Kasumi-1 (cell line): Measurements from ENCODE around the gene UBA5.
A peak's percentile ranks its signal among the peaks of the same experiment; 100 is the strongest.
"Not testable (repeated sequence)": the region's sequence is repeated elsewhere in the genome, so short reads cannot be mapped to it uniquely, and the experiment has no call there.

Source experiments
- DNase-seq, 2 experiments: peaks; one replicate each; lab custom pipeline; 2025; lab: John Stamatoyannopoulos, UW

UBA5 gene

DNA sequence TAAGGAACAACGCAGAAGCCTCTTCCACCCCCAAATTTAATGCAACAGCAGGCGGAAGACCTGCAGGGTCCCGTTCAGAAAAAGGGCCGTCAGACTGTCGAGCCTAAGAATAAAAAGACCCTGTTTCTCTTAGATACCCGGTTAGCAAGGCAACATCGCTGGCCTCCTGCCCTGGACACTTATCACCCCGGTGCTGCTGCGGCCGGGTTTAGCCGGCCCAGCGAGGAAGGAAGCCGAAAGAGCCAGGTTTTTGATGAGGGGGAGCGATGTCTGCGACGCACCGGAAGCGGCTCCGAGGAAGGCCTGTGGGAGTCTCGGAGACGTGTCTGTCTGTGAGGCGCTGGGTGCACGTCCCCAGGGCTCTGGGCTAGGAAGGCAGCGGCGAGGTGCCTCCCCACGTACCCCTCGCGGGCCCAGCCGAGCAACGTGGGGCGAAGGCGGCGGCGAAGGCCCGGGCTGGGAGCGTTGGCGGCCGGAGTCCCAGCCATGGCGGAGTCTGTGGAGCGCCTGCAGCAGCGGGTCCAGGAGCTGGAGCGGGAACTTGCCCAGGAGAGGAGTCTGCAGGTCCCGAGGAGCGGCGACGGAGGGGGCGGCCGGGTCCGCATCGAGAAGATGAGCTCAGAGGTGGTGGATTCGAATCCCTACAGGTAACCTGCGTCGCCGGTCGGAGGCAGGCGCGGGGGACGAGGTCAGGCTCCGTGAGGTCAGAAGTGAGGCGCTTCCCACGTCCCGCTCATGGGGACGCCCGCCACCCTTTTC lies at the start of gene UBA5:
Gene UBA5 (plus strand): TSS at position 278 of the 759 bp plus-strand sequence. CDS start 209 bp downstream, at position 487.
- DNase-seq: peak; percentile 71 to 79

GRCh38 chr3:132615301-132615700 lies 44.8 kb upstream of the UBA5 start:
- not testable (repeated sequence) for DNase-seq

DNA sequence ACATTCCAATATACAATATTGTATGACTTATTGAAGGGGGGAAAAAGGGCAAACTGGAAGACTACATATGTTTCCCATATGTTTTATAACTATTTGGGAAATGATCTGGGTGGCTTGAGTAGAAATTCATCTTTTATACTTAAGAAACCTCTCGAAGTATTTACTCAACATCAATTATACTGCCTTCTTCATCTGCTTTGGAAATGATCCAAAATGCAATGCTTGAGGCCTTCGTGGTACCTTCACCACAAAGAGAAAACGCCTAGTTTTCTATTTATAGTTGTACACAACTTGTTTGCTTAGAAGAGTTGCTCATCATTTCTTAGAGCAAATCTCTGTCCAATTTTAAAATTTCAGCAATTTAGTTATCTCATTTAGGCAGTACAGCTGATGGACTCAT lies 44.2 kb upstream of the UBA5 start:
- no peak for DNase-seq

DNA sequence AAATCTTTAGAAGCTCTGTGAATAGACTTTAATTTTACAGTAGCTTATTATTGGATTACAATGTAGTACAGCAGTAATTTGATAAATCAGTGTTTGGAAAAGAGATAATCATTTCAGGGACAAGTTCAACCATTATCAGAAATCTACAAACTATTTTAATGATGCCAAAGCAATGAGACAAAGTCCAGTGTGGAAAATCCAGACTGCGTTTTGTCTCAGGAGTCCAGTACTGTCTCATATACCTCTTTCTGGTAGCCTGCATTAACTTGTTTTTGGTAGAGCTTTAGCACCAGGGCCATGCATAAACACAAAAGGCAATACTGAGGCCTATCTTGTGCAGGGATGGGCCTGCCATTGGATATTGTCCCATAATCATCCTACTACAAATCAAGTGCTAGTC lies 43.3 kb upstream of the UBA5 start:
- no peak for DNase-seq

DNA sequence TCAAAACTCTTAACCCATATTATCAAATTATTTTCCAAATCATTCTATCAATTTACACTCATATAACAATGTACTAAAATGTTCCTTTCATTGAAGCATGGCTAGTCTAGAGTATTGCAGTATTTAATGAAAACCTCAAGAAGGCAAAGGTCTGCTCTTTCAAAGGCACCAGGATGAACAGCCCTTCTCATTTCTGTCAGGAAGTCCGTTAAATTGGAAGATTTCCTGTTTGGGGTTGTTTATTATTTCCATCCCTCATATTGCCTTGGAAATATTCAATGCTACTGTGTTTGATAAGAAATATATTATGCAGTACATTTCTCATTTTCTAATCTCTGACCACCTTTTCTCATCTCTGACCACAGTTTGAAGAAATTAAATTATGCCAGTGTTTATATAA lies 38.0 kb upstream of the UBA5 start:
- DNase-seq: peak in 1 of 2 experiments; percentile 19

DNA sequence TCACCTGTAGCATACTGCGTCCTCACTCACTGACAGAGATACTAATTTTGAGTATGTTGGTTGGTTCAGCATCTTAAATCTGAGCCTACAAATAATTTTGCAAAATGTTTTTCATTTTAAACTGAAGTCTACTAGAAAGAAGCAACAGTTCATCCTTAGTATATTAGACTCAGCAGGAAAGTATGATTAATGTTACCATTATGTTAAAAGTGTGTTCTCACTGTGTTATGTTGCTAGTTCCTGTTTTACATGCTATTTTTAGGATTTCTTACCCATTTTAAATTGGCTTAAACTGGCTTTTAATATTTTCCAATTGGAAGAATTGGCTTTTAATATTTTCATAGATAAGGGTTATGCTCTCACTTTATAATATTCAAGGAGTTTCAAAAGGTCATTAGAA lies 37.4 kb upstream of the UBA5 start:
- DNase-seq: peak in 1 of 2 experiments; percentile 18

DNA sequence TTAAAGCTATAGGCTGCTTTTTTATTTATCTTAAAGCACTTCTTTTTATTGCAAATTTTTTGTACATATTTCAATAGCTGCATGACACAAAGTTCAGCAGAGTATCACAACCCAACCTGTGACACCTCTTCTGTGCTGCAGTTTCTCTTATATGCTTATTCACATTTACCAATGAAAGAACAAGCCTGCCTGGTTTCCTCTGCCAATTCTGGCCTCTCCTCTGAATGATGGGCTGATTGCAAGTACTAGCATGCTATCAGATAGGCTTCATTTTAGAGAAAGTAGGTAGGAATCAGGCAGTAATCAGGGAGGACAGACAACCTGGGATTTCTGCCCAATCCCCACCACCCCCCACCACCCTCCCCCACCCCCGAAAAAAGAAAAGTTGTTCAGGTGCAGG lies 36.5 kb upstream of the UBA5 start:
- DNase-seq: no peak

DNA sequence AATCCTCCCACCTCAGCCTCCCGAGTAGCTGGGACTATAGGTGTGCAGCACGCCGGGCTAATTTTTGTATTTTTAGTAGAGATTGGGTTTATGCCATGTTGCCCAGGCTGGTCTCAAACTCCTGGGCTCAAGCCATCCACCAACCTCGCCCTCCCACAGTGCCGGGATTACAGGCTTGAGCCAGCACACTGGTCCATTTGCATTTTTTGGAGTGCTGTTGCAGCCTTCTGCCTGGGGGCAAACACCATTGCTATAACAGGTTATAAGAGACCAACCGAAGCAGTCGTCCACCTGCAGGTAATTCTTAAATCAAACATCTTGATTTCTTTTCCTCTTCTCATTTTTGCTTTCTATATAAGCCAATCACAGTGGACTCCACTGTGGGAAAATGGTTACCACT lies 35.3 kb upstream of the UBA5 start:
- no peak for DNase-seq

DNA sequence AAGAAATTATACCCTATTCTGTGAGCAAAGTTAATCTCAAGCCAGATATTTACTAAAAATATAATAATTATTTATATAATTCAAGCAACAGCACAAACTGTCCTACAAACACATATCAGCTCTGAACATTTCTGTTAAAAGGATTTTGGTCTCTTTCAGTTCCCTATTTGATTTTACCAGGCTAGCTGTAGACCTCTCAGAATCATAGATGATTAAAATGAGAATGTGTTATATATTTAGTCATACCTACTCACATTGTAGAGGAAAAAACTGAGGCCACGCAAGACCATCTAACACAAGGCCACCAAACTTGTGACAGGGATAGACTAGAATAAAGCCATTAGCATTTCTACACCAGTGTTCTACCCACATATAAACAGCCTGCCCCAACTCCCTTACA lies 34.5 kb upstream of the UBA5 start:
- DNase-seq: no peak

GRCh38 chr3:132626955-132627354 lies 33.2 kb upstream of the UBA5 start:
- no peak for DNase-seq

DNA sequence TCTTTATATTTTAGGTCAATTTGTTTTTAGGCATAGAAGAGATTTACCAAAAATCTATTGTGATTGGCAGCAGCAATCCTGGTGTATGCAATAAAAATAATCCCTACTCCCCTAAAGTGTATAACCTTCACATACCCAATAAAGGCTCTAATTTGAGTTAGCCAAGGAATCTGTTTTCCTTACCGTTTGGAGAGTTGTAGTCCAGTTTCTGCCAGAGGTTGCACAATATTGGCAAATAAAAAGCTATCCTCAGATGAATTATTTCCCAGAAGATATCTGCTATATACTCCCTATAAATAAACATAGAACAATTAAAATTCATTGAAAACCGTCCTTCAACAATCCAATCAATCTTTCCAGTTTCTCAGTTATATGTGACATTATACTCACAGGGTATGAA lies 32.0 kb upstream of the UBA5 start:
- no peak for DNase-seq

DNA sequence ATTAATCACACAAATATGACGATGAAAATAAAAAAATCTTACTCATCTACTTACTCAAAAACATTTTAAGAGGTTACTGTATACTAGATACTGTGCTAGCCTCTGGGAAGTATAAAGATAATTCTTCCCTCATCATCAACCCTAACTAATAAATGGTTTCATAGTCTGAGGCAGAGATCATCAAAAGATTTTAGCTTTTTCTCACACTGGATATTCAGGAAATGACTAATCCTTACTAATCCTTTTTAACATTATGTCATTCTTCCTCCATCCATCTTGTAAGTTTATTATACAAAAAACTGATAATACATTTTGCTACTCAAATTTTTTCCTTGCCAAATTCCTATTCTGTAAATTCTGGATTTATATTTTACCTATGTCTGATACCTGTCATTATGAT lies 30.2 kb upstream of the UBA5 start:
- no peak for DNase-seq

DNA sequence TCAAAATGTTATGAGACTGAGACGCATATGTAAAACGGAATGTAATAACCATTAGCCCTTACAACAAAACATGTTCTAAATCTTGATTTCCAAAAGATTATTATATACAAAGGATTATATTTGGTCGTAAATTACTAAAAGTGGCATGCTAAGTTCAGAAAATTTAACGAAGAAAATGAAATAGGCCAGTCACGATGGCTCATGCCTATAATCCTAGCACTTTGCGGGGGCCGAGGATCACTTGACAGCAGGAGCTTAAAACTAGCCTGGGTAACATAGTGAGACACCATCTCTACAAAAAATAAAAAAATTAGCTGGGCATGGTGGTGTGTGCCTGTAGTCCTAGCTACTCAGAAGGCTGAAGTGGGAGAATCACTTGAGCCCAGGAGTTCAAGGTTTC lies 29.5 kb upstream of the UBA5 start:
- no peak for DNase-seq

GRCh38 chr3:132635052-132635451 lies 25.1 kb upstream of the UBA5 start:
- DNase-seq: no peak

GRCh38 chr3:132637590-132637989 lies 22.5 kb upstream of the UBA5 start:
- no peak for DNase-seq

- no peak for DNase-seq
Observed at GRCh38 chr3:132638706-132639105, 21.4 kb upstream of the UBA5 start.

DNA sequence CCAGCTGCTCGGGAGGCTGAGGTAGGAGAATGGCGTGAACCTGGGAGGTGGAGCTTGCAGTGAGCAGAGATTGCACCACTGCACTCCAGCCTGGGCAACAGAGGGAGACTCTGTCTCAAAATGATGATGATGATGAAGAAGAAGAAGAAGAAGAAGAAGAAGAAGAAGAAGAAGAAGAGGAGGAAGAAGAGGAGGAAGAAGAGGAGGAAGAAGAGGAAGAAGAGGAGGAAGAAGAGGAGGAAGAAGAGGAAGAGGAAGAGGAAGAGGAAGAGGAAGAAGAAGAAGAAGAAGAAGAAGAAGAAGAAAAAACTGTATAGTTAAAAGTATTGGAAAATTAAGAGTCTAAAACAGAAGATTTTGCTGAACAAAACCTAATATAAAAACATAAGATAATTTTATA lies 18.7 kb upstream of the UBA5 start:
- DNase-seq: not testable (repeated sequence)

DNA sequence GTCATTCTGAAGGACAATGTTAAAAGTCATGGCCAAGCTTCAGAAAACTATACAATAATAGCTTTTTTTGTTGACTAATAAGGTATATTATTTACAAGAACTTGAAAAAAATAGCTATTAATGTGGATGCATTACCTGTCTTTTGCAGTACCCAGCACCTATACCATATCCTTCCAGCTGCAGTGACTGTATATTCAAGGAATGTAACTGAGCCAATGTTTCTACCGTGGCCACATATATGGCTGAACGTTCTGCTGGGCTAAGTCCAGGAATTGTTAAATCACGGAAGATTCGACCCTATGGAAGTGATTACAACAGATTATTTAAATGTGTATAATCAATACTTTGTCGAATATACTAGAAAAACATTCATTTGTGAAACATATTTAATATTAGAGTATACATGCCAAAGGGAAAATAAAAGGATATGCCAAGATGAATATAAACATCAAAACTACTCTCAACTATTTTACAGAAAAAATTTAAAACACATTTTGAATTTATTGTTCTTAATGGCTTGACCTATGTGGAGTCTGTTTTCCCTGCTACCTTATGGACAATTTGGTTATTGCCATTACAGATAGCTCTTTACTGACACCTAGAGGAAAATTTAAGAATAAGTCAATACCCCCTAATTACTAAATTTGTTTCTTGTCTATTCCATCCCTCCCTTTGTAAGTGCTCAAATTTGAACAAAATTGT lies 18.1 kb upstream of the UBA5 start:
- peak; percentile 71 to 88 for DNase-seq

- DNase-seq: no peak
Observed at GRCh38 chr3:132642539-132642847, 17.6 kb upstream of the UBA5 start.

- DNase-seq: no peak
Observed at GRCh38 chr3:132643366-132643765, 16.8 kb upstream of the UBA5 start.

DNA sequence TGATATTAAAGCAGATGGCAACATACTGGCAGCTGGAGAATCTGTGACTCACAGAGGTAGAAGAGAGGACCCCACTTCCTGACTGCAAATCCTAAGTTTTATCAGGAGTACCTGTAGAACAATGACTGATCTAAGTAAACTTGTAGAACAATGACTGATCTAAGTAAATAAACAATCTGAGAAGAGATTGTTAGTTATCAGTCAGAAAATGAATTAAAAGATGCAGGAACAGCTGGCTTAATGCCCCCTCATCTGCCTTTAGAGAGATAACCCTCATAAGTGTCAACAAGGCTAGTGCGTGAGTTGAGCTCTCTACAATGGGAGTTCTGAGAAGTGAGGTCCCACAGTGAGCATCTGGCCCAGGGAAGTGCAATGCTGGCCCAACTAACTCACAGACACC lies 15.1 kb upstream of the UBA5 start:
- DNase-seq: no peak

DNA sequence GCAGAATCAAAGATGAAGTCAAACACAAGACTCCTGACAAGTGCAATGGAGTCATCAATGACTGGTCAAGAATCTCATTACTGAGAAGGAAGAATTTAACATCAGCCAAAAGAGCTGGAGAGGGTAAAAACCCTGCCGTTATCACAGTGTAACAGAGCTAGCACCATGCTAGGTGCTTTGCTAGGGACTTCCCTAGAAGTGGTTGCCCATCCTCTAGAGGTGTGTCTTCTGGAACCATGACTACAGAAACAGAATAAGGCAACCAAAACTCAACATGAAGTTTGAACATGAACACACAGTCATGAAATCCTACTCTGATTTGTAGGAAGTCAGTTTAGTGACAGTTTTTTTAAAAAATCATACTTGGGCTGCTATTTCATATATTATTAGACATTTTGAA lies 10.0 kb upstream of the UBA5 start:
- no peak for DNase-seq

- no peak for DNase-seq
Observed at GRCh38 chr3:132652640-132653270, 7.4 kb upstream of the UBA5 start.
